Spinal cord (tissue), 10 donors: ENCODE results near the gene FZD1. TPM values are rescaled to one million over a fixed set of nuclear protein-coding genes. Genes with fewer than 3 reads are reported as not detected.
A peak's percentile ranks its signal among the peaks of the same experiment; 100 is the strongest.

Source experiments
- DNase-seq, 6 donors: peaks; one replicate each; pipeline versions ENCODE4 v3.0.0 to v3.0.0-alpha.2; 2013 to 2015; ENCODE audit warnings: low spot score in 6 of 6, low read depth in 4 of 6
- H3K27ac ChIP-seq: one replicate; pipeline ENCODE4 v1.5.1; 2013; ENCODE audit warnings: low read depth, low read length, control low read depth
- H3K27me3 ChIP-seq: one replicate; pipeline ENCODE4 v1.6.1; 2013; ENCODE audit warnings: low read length; ENCODE audit not compliant: control insufficient read depth, insufficient read depth
- H3K36me3 ChIP-seq: one replicate; pipeline ENCODE4 v1.6.1; 2013; ENCODE audit warnings: low read length; ENCODE audit not compliant: control insufficient read depth, insufficient read depth
- H3K4me1 ChIP-seq: one replicate; pipeline ENCODE4 v1.6.1; 2013; ENCODE audit warnings: low read length; ENCODE audit not compliant: control insufficient read depth, insufficient read depth
- H3K4me3 ChIP-seq: one replicate; pipeline ENCODE4 v1.5.1; 2013; ENCODE audit warnings: low read depth, low read length, control low read depth
- H3K9me3 ChIP-seq: one replicate; pipeline ENCODE4 v1.6.1; 2013; ENCODE audit warnings: low read length; ENCODE audit not compliant: control insufficient read depth, insufficient read depth
- WGBS: methylation state at CpG from one replicate; pipeline ENCODE4 v1.1.5; 2013; ENCODE audit warnings: missing lambda C conversion rate; ENCODE audit not compliant: insufficient coverage; 5-methylcytosine and 5-hydroxymethylcytosine counted together
- polyA plus RNA-seq, 2 donors: library from polyadenylated mRNA; unstranded; fragments of 120-200 nt; gene quantifications; one replicate each; pipeline ENCODE4 v1.2.1, GENCODE V29; 2013; ENCODE audit not compliant: insufficient read length in 2 of 2
- total RNA-seq, 2 donors: library from RNA; depleted of rRNA in 1 of 2; stranded (reverse); fragments of 120-200 nt in 1 of 2; fragments of >200 nt in 1 of 2; gene quantifications; one replicate each; pipeline versions ENCODE4 v1.2.3 to v1.2.4, GENCODE V29; 2013 to 2014
- donor health status: healthy.

The FZD1 gene
- total and polyA plus RNA-seq, 4 donors: 11.4 to 26.3 (median 18.1) TPM

DNA sequence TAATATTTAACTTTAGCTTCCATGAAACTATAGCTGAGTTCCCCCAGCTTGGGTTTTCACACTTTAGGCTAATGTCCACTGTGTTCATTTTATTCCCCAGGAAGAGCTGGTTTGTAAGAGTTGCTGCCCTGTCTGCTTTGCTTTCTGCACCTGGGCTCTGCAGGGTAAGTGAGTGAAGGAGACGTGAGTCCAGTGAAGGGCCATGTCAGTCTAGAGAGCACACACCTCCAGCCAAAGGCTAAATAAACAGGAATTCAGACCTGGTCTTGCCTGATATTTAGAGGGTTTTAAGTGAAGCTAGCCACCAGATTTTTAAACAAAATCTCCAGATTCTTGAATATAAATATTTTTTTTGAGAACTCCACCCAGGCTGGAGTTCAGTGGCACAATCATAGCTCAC lies 24.5 kb upstream of the FZD1 start:
- Histone ChIP-seq H3K36me3 (no peaks in the 10 kb centered on the region), H3K27ac (no peak overlapping the region), H3K4me3 (no peak overlapping the region), H3K4me1 (no peaks in the 10 kb centered on the region), H3K27me3 (no peaks in the 10 kb centered on the region), H3K9me3 (no peaks in the 10 kb centered on the region)
- no peak for DNase-seq
- WGBS: no CpG with 5 or more reads among the region's 1 CpG

DNA sequence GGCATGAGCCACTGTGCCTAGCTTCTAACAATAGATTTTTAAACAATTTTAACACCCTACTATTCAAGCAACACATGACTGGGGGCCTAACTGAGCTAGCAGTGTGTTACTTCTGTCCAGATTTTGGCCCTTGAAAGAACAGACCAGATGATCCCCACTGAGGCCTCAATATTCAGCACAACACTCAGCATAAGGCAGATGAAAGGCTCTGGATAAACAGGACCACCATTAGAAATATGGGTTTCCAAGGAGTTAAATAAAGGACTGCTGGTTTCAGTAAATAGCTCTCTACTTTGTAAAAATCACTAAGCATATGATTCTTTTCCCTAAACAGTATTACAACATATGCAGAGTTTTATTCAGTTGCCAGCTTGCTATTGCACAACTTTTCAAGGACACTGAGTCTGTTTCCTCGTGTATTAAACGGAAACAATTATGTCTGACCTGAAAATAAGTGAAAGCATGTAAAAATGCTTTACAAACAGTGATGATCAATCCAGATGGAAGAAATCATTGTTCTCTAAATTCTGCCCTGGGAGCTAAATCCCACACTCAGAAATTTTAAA lies 23.8 kb upstream of the FZD1 start:
- Histone ChIP-seq H3K4me3 (no peak overlapping the region), H3K36me3 (no peaks in the 10 kb centered on the region), H3K27me3 (no peaks in the 10 kb centered on the region), H3K4me1 (no peaks in the 10 kb centered on the region), H3K9me3 (no peaks in the 10 kb centered on the region), H3K27ac (no peak overlapping the region)
- no CpG with 5 or more reads among the region's 2 CpGs for WGBS
- no peak for DNase-seq

DNA sequence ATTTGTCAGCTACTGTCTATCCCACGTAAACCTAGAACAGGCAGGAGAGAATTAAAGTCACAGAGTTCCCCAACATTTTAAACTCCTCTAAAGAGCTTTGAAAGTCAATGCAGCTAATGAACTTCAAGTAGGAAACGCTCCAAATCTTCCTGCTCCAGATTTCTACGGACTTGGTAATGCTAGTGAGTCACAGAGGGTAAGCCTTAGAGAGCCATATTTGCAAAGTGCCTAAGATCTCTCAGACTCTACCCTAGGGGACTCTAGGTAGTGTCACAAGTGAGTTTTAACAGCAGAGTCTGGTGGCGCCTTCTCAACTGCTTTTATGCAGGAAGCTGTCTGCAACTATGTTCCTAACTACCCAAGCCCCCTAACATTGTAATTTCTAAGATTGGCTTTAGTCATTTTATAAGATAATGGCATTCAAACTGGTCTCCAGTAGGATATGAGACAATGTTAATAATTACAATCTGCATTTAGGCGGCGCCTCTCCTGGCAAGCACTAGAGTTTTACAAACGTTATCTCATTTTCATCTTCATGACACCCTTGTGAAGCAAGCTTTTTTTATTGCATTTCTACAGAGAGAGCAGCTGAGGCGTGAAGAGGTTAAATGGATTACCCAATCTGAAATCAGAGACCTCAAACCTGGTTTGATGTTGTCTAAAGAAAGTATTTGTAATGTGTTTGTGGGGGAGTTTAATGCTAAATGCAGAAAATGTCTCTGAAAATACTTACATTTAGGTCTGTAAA lies 22.0 kb upstream of the FZD1 start:
- Histone ChIP-seq H3K36me3 (no peaks in the 10 kb centered on the region), H3K27me3 (no peaks in the 10 kb centered on the region), H3K27ac (no peak overlapping the region), H3K9me3 (no peaks in the 10 kb centered on the region), H3K4me1 (no peaks in the 10 kb centered on the region), H3K4me3 (no peak overlapping the region)
- 63% methylated on average over 6 of the region's 8 CpGs for WGBS
- peak in 1 of 6 donors; percentile 54 for DNase-seq

DNA sequence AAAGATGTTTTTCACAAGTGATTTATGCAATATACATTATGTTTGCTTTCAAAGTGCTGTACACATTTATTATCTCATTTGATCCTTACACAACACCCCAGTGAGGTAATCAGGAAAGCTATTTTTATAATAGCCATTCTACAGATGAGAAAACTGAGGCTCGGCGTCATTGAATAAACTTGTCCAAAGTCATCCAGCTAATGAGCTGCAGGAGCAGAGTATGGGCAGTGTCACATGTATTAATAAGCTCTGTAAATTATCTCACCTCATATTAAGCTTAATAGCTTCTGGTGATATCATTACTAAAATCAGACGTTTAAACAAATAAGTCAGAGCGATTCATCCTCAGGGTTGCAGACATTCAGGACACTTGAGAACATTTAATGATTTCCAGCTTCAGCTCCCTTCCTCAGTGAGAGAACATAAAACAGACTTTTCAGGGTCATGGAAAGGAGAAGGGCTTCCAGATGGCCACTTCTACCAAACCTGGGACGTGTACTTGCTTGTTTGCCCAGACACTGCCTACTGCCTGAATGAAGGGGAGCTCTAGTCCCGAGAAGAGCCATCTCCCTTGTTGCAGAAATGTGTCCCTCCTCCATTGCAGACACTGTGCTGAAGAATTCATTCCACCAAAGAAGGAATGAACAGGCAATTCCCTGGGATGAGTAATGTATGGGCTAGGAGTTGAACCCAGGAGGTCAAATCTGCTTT lies 20.5 kb upstream of the FZD1 start:
- DNase-seq: no peak
- 60% methylated on average over 1 of the region's 6 CpGs for WGBS

DNA sequence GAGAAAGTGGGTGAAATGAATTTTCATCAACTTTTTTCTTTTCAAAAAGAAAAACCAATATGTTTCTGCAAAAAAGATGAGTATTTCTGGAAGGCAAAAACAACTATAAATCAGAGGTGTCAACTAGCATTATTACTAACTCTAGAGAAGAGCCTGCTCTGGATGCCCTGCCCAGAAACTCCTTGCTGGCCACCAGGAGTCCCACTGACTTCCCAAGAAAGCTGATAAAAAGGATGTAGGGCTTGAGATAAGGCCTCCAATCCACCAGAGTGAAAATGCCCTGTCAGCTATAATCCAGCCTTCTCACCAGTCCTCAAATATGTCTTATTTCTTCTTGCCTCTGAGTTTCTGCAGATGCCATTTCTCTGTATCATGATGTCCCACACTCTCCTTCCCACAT lies 16.7 kb upstream of the FZD1 start:
- Histone ChIP-seq H3K36me3 (no peaks in the 10 kb centered on the region), H3K27ac (no peak overlapping the region), H3K4me3 (no peak overlapping the region), H3K27me3 (no peaks in the 10 kb centered on the region), H3K4me1 (no peaks in the 10 kb centered on the region), H3K9me3 (no peaks in the 10 kb centered on the region)
- DNase-seq: no peak

More for the DNA sequence above, 20.5 kb upstream of the FZD1 start:
- Histone ChIP-seq H3K36me3 (no peaks in the 10 kb centered on the region), H3K4me3 (no peak overlapping the region), H3K4me1 (no peaks in the 10 kb centered on the region), H3K27me3 (no peaks in the 10 kb centered on the region), H3K27ac (no peak overlapping the region), H3K9me3 (no peaks in the 10 kb centered on the region)

DNA sequence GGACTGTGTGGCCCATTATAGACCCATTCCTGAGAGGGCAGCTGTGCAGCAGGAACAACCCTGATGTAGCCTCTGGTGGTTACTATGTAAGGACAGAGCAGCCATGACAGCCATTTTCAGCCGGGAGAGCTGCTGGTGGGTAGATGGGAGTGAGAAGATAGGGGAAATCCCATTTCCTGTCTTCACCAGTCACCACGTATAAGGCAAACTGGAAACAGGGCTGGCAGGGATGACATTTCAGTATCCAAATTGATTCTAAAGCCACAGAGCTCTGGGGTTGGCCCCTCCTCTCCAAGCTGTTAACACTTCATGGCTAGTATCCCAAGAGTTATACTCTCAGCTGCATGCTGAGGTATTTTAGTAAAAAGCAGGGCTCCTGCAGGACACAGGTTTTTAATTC lies 15.2 kb upstream of the FZD1 start:
- Histone ChIP-seq H3K36me3 (no peaks in the 10 kb centered on the region), H3K9me3 (no peaks in the 10 kb centered on the region), H3K4me1 (no peaks in the 10 kb centered on the region), H3K27ac (no peak overlapping the region), H3K4me3 (no peak overlapping the region), H3K27me3 (no peaks in the 10 kb centered on the region)
- DNase-seq: no peak
- 67% methylated on average over 1 of the region's 2 CpGs for WGBS

DNA sequence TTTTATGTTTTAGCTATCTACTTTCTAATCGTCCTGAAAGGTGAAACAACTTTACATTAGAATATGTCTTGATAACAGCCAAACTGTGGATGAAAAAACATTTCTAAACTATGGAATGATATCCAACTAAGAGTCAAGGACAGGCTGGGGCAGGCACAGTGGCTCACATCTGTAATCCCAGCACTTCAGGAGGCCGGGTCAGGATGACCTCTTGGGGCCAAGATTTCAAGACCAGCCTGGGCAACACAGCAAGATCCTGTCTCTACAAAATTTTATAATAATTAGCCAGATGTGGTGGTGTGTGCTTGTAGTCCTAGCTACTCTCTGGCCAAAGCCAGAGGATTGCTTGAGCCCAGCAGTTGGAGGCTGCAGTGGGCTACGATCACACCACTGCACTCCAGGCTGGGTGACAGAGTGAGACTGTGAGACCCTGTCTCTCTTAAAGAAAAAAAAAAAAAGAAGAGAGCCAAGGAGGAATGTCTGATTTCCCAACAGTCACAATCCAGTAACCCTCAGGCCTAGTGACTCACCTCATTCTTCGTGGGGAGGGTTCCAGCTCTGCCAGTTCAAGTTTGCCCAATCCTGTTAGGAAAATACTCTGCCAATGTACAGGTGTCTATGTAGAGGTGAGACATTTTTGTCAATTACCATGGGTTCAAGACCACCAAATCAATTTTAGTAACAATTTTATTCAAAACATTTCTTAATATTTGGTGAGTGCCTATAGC lies 14.6 kb upstream of the FZD1 start:
- DNase-seq: no peak
- H3K4me1 ChIP-seq: no peaks in the 10 kb centered on the region
- no CpG with 5 or more reads among the region's 4 CpGs for WGBS
- no peaks in the 10 kb centered on the region for H3K9me3 ChIP-seq
- no peaks in the 10 kb centered on the region for H3K27me3 ChIP-seq
- no peaks in the 10 kb centered on the region for H3K36me3 ChIP-seq
- H3K27ac ChIP-seq: no peak overlapping the region
- no peak overlapping the region for H3K4me3 ChIP-seq

DNA sequence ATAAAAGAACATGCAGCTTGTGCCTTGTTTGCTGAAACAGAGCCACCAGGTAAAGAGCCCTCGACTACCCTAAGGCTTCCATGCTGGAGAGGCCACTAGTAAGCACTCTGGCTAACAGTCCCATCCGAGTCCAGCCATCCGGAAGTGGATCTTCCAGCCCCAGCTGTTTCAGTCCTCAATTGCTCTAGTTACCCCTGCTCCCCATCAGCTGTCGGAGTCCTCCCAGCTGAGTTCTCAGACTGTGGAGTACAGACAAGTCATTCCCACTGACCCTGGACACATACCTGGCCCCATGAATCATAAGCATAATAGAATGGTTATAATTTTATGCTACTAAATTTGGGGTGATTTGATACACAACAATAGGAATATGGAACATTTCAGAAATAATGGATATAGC lies 13.5 kb upstream of the FZD1 start:
- no peaks in the 10 kb centered on the region for H3K36me3 ChIP-seq
- no peak overlapping the region for H3K4me3 ChIP-seq
- no peaks in the 10 kb centered on the region for H3K27me3 ChIP-seq
- WGBS: 87% methylated on average over 2 of the region's 4 CpGs
- H3K9me3 ChIP-seq: no peaks in the 10 kb centered on the region
- no peak for DNase-seq
- H3K4me1 ChIP-seq: no peaks in the 10 kb centered on the region
- H3K27ac ChIP-seq: no peak overlapping the region

DNA sequence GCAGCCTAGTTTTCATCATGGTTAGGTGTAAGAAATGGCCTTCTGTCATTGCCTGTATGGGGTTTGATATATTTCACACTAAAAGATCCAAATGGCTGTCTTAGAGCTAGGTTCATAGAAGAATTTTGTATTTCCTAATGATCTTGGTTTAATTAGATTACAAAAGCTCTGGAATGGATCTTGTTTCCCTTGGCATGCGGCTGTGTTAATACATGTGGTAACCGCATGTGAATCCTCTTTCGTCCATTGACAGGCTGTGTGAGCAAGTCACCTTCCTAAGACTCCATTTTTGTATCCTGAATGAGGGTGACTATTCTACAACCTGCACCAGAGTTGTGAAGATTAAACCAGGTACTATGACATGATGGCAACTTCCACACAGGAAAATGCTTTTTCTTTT lies 12.4 kb upstream of the FZD1 start:
- 93% methylated on average over 3 of the region's 3 CpGs for WGBS

More for the DNA sequence above, 12.4 kb upstream of the FZD1 start:
- Histone ChIP-seq H3K27ac (no peak overlapping the region), H3K36me3 (no peaks in the 10 kb centered on the region), H3K4me1 (no peaks in the 10 kb centered on the region), H3K27me3 (no peaks in the 10 kb centered on the region), H3K4me3 (no peak overlapping the region), H3K9me3 (no peaks in the 10 kb centered on the region)
- no peak for DNase-seq
